Stimulated activated CD8-positive, alpha-beta memory T cell treated with anti-CD3 and anti-CD28 coated beads, Interleukin-12 subunit alpha, Interleukin-12 subunit beta, amount 100 ng/mL, for 1 hour (primary cell): ENCODE measurements around the gene HIPK2.
A peak's percentile ranks its signal among the peaks of the same experiment; 100 is the strongest.

Experiments
- DNase-seq: peaks from one replicate; pipeline ENCODE4 v3.0.0-alpha.2; 2020; ENCODE audit warnings: low read depth

Gene HIPK2

GRCh38 chr7:139777948-139778841 is at the start of gene HIPK2:
TSS of gene HIPK2 (minus strand) at chr7:139777998. CDS start at chr7:139777623, 375 bp downstream.
- peak; percentile 41 for DNase-seq

DNA sequence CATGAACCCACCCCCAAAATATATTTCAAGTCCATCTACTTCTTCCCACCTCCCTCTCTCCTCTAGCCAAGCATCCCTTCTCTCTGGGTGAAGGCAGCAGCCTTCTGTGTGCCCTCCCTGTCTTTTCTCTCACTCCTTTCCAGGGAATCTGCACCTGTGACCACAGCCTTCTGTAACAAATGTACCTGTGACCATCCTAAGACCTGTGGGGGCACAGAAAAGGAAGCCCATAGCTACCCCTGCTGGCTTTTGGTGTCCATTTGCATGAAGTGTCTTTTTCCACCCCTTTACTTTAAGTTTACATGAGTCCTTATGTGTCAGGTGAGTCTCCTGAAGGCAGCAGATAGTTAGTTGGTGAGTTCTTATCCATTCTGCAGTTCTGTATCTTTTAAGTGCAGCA is 49.2 kb upstream of the HIPK2 start:
- DNase-seq, result no peak

DNA sequence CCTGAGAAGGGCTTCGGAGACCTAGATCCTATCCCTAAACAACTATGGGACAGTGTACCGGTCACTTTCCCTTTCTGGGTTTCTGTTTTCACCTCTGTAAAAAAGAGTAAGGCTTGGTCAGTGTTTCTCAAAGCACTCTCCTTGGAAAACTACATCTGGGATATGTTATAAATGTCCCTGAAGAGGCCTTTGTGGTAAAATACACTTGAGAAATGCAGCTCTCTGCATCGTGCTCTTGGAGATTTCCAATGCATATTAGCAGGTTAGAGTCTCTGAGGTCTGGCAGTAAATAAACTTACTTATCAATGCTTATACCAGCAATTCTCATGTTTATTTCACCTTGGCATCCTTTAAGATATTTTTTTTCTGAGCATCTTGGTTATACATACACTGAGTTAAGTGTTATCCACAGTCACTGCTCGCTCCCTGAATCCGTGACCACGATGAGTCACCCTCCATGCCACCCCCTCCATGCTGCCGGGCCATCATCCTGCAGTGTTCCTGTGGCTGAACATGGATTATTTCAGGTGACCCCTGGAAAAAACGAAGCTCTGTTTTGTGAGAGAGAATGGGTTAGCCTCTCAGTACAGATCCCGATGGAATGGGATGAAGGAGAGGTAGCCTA is 48.0 kb upstream of the HIPK2 start:
- no peak for DNase-seq

DNA sequence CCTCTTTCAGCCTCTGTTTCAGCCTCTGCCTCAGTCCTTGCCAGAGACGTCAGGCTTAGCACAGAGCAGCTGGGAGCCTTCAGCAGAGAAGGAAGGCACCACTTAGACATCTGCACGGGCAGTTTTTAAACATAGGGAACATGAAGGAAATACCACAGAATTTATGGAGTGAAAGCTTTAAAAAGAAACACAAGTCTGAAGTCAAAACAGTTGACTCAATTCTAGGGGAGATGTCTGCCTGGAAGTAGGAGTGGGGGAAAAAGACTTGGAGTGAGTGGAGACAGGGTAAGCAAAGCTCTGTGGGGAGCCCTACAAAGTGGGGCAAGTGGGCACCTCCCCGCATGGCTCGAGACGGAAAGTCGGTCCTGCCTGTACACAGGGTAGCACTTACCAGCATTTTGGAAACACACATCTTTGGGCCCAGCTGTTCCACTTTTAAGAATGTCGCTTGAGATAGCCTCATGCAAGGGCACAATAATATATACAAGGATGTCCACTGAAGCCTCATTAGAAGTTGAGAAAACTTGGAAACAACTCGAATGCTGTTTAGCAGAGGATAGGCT is 46.2 kb upstream of the HIPK2 start:
- DNase-seq, result no peak

DNA sequence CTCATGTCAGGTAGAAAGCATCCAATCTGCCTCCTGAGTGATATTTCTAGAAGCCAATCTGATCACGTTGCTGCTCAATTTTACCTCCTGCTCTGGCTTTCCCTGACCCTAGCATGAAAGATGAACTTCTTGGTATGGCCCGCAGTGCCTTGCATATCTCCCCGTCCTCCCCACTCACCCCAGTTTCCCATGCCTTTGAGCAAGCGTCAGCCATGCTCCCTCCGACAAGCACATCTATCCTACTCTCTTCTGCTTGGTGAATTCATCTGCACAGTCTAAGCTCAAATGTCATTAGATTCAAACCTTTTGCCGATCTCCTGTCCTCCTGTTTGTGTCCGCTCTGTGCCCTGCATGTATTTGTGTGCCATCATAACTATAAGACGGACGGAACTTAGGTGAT is 45.1 kb upstream of the HIPK2 start:
- DNase-seq, result no peak

- DNase-seq, result no peak
Observed at GRCh38 chr7:139821349-139822105, 43.7 kb upstream of the HIPK2 start.

- no peak for DNase-seq
Observed at GRCh38 chr7:139820089-139820488, 42.3 kb upstream of the HIPK2 start.

DNA sequence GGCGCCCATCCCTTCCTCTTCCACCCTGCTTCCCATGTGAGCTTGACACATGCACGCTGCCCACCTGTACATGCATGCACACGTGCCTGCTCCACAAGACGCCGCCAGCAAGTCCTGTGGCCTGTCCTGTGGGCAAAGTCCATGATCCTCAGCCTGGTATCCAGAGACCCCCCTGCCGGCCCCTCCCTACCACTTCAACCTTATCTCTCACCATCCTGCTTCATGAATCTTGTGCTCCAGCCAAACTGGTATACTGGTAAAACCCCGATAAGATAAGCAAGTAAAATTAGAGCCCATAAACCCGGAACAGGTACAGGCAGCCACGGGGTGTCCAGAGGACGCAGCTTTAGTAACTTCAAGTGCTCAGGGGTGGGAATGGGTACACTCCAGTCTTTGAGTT is 39.5 kb upstream of the HIPK2 start:
- DNase-seq, result no peak

GRCh38 chr7:139813689-139814088 is 35.9 kb upstream of the HIPK2 start:
- no peak for DNase-seq

DNA sequence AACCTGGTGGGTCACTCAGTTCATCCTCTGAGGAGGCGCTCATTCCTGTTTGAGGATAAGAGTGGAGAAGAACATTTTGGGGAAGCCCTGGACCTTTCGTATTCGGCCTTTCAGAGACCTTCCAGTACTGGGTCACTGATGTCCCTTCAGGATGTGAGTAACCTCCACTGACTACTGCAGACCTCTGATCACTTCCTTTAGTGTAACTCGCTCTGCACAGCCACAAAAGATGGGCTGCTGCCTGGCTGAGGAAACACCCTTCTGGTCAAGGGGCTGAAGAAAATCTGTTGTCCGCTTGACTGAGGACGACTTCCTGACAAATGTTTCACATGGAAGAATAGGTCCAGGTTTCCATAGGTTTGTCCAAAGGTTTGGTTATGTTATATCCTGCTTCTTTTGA is 35.4 kb upstream of the HIPK2 start:
- DNase-seq, result no peak

- DNase-seq, result no peak
Observed at GRCh38 chr7:139811066-139811465, 33.3 kb upstream of the HIPK2 start.

DNA sequence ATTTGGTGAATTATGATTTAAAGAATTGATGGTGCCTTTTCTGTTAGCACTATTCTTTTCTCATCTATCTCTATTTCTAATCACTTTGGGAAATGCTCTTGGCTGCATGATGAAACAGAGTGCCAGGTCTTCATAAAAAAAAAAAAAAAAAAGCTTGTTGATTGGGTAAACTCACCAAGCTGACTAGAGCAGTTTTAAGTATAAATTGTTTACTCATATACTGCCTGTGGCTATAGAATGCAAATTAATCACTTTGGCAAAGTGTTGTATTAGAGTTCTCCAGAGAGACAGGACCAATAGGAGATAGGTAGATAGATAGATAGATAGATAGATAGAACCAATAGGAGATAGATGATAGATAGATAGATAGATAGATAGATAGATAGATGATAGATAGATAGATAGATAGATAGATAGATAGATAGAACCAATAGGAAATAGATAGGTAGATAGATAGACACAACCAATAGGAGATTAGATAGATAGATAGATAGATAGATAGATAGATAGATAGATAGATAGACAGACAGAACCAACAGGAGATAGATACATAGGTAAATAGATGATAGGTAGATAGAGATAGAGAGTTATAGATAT is 31.1 kb upstream of the HIPK2 start:
- DNase-seq, result no peak

- DNase-seq, result no peak
Observed at GRCh38 chr7:139808427-139808826, 30.6 kb upstream of the HIPK2 start.

DNA sequence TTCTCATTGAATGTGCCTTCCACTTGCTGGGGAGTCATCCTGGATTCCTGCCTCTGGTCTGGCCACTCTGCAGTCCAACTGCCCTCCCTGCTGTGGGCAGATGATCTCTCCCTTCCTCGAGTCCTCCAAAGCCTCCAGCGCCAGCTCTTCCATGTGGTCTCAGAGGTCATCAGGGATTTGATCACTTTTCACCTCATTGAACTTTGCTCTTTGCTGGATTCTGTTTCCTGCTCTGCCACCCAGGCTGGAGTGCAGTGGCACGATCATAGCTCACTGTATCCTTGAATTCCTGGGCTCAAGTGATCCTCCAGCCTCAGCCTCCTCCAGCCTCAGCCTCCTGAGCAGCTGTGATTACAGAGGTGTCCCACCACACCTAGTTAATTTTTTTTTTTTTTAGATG is 29.2 kb upstream of the HIPK2 start:
- DNase-seq, result no peak

DNA sequence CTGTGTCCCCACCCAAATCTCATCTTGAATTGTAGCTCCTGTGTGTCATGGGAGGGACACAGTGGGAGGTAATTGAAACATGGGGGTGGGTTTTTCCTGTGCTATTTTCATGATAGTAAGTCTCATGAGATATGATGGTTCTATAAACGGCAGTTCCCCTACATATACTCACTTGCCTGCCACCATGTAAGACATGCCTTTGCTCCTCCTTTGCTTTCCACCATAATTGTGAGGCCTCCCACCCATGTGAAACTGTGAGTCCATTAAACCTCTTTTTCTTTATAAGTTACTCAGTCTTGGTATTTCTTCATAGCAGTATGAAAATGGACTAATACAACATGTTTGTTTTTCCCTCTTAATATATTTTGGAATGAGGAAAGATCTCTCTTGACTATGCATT is 26.8 kb upstream of the HIPK2 start:
- DNase-seq, result no peak

DNA sequence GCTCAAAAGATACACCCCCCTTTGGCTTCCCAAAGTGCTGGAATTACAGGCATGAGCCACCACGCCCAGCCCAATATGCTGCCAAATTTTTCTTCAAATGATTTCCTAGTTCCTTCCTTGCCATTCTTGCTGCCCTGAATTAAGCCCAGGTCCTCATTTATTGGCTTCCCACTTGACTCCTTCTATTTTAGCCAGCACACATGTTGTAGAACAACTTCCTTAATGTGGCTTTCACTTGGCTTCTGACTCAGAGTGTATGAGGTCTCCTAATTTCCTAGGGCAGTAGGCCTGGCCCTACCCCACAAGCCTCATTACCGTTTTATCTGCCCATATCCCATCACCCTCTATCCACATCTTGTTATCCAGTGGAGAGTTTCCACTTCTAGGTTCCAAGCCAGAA is 21.8 kb upstream of the HIPK2 start:
- DNase-seq, result no peak

- DNase-seq, result no peak
Observed at GRCh38 chr7:139798892-139799291, 21.1 kb upstream of the HIPK2 start.

DNA sequence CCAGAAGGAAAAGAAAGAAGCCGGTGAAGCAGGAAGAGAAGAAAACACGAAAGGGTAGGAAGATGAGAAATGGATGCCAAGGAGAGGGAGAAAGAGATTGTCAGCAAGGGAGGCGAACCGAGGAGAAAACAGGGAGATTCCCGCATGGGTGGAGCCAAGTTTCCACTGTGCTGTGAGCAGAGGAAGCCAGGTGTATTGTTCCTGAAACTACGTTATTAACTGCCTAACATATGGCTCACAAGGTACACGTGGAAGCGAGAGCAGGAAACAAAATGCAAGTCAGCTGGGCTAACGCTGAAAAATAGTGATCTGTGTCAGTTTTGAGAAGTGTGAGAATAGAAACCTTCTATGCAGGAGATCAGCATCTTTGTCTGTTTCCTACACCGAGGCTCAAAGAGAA is 20.4 kb upstream of the HIPK2 start:
- DNase-seq, result no peak

- DNase-seq, result no peak
Observed at GRCh38 chr7:139797607-139798006, 19.8 kb upstream of the HIPK2 start.

GRCh38 chr7:139791316-139791715 is 13.5 kb upstream of the HIPK2 start:
- DNase-seq, result no peak

DNA sequence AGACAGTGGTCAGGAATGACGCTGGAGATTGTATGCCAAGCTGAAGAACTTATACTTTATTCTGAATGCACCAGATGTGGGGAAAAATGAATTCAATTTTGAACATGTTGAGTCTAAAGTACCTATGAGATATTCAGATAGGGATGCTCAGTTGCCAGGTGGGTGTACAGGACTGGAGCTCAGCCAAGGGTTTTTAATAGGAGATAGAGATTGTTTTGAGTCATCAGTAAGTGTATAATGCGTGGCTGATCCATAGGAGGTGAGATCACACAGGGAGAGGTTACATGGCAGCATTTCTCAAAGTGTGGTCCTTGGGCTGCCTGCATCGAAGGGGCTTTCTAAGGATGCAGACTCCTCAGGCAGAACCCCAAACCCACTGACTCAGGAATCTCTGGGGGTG is 6.8 kb upstream of the HIPK2 start:
- DNase-seq, result no peak
